HG03342 (cell line): ENCODE data around the gene CMTR2.
"Not testable (repeated sequence)": the region's sequence is repeated elsewhere in the genome, so short reads cannot be mapped to it uniquely, and the experiment has no call there.

Source experiments
- ATAC-seq: cut with Tn5 transposase; IDR thresholded peaks from one replicate; pipeline ENCODE4 v1.9.1; 2021; ENCODE audit warnings: mild to moderate bottlenecking, moderate library complexity; ENCODE audit not compliant: unreplicated experiment

CMTR2 gene, protein sequence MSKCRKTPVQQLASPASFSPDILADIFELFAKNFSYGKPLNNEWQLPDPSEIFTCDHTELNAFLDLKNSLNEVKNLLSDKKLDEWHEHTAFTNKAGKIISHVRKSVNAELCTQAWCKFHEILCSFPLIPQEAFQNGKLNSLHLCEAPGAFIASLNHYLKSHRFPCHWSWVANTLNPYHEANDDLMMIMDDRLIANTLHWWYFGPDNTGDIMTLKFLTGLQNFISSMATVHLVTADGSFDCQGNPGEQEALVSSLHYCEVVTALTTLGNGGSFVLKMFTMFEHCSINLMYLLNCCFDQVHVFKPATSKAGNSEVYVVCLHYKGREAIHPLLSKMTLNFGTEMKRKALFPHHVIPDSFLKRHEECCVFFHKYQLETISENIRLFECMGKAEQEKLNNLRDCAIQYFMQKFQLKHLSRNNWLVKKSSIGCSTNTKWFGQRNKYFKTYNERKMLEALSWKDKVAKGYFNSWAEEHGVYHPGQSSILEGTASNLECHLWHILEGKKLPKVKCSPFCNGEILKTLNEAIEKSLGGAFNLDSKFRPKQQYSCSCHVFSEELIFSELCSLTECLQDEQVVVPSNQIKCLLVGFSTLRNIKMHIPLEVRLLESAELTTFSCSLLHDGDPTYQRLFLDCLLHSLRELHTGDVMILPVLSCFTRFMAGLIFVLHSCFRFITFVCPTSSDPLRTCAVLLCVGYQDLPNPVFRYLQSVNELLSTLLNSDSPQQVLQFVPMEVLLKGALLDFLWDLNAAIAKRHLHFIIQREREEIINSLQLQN

DNA sequence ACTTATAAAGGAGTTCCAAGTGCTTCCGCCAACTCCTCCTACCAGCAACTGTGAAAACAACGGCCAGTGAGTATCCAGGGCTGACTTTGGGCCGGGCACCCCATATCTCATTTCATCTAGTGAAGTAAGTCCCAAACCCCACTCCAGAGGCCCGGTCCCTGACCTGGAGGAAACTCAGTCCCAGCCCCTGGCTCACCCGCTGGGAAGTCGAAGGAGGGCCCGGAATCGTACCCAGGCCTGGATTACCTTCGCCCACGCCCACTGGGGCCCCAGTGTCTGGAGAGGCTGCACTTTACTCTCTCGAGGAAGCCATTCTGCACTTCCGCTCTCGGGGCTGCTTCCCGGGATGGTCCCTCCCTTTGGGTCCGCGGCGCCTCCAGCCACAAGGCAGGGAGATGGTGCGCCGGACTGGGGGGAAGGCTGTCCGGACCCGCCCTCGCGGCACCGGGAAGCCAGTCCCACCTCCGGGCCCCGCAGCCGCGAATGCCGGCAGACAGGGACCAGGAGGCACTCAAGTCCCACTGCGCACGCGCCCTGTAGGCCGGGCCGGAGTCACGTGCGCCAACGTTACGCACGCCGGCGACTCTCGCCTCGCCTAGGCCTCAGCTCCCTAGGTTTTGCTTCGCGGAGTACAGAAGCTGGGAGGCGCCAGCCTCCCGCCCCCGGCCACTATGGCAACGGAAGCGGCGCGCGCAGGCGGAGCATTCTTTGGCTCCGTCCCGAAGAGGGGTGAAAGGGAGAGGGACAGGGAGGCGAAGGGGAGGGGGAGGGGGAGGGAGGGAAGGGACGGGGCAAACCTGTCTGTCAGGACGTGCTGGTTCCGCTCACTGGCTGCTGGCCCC, at the start of gene CMTR2:
TSS of gene CMTR2 (minus strand) at position 513 of the 842 bp plus-strand sequence. CDS start 3,482 bp downstream, outside the sequence.
- ATAC-seq = peak; percentile 95

DNA sequence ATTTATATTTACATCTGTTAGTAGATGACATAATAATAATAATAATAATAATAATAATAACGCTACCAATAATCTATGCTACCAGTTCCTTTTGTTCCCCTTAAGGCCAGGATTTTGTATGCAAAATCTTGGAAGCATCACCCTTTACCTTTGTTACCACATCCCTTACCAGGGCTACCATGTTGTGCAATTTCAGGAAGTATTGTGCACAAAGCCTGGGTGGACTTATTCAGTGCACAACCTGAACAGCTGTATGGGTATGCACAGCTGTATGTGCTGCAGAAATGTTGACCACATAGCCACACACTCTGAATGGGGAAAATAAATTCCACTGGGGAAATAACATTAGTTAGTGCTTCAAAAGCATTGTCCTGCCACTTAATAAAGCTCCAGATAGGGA, 49.4 kb upstream of the CMTR2 start:
- ATAC-seq = no peak

DNA sequence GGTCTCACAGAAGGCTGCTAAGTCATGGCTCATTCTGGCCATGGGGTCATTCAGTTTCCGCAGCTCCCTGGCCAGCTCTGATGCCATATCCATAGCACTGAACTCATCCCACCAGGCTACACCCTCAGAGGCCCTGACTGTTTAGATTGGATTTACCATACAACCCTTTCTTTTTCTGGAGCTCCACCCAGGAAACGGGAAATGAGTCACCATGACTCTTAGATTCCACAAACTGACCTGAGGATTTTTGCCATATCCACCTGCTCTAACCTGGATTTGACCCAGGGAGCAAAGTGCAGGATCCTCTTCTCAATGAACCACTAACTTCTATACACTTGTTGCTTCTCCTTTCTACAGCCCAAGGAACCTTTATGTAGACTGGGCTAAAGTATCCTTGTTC, 49.0 kb upstream of the CMTR2 start:
- no peak for ATAC-seq

DNA sequence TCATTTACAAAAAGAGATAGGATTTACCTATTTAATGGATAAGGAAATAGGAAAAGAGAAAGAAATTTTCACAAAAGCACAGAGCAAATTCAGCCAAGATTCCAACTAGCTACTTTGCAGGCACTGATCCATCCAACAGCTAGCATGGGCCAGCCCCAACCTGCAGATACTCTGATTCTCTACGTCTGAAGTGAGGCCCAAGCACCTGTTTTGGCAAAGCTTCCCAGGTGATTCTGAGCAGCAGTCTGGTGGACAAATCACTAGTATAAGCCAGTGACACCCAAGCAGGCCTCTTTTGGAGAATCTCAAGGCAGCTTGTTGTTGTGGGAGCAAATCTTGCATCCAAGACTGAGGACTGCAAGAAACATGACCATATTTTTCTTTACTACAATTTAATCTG, 48.4 kb upstream of the CMTR2 start:
- no peak for ATAC-seq

DNA sequence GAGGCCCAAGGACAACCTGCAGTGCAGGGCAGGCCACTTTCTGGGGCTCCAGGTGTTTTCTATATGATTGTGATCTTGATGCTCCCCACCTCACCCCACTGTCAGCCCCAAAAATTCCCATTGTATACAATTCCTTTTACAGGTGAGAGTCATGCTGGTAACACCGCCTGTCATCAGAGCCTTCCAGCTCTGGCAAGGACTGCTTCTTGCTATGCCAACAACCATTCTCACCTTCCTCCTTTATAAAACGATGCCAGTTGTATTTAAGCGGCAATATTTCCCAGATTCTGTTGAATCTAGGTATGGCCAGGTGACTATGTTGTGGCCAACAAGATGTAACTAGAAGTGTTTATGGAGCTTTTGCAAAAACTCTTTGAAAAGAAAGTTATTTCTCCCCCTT, 38.9 kb upstream of the CMTR2 start:
- ATAC-seq = no peak

DNA sequence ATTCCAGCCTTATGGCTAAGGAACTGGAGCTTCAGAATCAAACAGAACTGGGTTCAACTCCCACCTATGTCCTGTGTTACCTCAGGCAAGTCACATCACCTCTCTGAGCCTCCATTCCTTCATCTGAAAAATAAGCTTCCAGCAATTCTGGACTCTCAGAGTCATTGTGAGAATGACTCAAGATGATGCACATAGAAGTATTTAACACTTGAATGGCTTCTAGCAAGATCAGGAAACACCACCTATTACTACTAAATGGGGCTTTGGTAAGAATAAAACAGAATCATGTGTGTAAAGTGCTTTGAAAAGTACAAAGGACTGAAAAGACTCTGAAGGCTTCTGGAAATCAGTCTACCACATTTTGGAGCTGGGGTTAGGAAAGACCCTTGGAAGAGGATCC, 38.5 kb upstream of the CMTR2 start:
- no peak for ATAC-seq

DNA sequence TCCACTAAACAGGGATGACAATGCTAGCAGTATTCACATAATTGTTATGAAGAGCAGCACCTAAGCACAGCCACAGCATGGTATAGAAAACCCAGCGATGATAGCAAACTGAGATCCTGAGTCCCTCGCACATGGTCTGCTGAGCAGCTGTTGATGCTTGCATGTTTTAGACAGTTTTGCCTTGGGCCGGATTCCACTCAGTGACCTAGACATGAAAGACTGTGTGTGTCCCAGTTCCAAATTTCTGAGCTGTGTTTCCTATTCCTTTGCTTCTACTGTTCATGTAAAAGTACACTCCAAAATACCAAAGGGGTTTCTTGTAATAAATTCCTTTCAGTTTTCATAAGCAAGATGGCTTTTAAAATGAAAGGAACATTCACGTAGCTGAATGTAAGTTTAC, 30.8 kb upstream of the CMTR2 start:
- no peak for ATAC-seq

DNA sequence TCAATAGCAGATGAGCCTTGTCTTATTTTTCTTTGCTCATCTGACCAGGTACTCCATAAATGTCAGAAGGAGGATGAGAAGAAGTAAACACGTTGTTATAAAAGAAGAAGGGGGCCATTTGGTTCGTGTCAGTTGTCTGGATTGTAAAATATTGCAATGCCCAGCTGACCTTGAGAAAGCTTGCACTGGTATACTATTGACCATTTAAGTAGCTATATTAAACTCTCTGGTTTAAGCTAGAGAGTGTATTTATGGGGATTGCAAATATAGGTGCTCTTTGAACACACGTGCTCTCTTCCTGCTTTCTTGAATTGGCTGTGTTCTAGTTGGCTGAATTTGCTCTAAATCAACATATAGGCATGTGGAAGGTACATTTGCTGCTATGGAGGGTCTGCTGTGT, 26.1 kb upstream of the CMTR2 start:
- no peak for ATAC-seq

DNA sequence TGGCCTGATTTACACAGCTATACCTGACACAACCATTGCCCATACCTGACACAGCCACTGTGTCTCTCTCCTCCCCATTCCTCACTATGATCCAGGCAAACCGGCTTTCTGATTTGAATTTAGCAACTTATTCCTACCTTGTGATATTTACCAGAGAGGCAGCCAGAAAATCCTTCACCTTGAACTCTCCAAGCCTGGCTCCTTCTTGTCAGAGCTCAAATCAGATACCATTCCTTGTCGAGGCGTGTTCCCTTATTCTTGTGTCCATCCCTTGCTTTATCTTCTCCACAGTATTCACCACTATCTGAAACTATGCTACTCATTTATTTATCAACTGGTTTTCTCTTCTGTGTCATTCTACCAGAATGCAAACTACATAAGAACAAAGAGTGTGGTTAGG, 24.4 kb upstream of the CMTR2 start:
- not testable (repeated sequence) for ATAC-seq

DNA sequence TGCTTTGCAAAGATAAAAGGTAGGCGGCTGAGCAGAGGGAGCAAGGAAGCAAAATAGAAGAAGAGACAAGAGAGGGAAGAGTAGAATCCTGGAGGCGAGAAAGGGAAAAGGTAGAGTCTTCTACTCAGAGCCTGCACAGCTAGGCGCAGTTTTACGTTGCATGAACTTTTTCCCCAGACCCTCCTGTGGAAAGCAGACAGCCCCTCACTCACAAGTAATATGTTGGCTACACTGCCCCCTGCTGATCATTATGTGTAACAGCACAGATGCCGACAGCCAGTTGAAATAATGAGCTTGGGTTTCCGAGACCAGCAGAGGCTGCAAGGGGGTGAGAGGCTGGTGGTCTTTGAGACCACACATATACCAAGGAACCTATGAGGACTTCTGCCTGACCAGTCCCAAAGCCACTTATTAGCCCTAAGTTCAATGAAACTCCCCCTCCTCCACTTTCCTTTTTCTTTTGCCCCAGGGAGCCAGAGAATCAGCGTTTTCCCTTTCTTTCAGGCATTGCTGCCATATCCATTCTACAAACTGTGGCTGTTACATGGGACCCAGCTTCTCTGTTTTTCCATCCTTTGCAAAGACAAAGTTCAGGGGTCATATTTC, 22.5 kb upstream of the CMTR2 start:
- no peak for ATAC-seq

DNA sequence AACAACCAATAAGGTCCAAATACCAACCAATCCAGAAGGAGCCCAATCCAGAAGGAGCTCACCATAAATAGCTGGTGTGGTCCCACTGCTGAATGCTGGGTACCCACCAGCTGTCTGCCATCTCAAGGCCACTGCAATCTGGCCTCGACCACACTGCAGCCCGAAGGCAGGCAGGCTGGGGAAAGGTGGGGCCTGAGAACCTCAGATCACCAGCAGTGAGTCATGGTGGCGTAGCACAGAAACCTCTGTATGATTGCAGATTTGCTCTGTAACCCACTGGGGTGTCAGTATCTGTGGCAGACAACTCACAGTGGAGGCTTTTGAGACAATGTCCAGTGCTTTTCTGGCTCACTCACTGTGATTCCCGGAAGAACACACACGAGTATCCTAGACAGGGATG, 14.7 kb upstream of the CMTR2 start:
- no peak for ATAC-seq

DNA sequence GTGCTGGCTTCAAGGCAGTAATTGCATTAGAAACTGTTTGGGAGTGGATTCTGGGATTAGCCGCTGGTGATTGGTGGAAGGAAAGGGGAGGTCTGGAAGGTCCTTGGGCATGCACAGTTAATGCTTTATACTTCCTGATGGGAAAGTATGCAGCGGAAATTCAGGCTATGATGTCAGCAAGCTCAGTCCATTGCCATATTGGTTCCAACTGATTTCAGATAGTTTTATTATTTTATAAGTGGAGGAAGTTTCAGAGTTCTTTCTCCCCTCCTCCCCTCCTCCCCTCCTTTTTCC, 8.1 kb upstream of the CMTR2 start:
- ATAC-seq = no peak

DNA sequence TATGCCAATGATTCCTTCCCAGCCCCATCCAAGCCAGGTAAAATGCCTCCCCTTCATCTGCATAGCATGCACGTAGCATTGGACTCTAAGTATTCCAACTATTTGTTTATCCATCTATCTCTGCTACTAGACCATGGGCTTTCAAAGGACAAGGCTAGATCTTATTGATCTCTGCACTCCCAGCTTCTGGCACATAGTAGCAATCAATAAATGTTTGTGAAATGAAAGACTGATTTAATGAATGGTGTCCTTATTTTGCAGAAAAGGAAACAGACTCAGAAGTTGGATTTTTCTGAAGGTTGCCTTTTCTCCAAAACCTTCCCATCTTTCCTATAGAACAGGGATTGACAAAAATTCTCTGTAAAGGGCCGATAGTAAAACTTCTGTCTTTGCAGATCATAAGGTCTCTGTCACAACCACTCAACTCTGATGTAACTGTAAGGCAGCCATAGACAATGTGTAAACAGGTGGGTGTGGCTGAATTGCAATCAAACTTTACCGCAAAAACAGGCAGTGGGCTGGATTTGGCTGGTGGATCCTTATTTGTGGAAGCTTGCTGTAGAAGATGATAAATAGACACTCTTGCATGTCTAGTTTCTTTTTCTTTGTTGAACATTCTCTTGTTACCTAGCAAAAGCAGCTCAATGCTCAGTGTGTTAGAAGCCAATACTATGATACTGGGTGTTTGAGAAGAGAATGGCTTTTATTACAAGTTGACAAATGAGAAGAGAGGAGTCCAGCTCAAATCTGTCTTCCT, 7.6 kb upstream of the CMTR2 start:
- ATAC-seq = no peak

DNA sequence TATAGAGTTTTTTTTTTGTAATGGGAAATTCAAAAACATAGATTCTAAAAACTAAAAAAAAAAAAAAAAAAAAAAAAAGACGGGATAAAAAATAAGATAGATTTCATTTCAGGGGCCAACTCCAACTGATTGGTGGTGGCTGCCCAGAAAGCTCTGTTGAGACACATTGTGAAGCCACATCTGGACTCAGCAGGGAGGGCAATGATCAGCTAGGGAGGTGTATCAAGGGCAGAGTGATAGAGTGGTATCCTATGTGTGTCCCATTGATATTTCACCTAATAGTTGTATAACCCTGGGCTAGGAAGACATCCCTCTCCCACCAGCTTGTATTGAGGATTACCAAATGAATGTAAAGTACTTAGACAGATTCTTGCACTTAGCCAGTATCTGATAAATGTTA, 6.7 kb upstream of the CMTR2 start:
- ATAC-seq = no peak

DNA sequence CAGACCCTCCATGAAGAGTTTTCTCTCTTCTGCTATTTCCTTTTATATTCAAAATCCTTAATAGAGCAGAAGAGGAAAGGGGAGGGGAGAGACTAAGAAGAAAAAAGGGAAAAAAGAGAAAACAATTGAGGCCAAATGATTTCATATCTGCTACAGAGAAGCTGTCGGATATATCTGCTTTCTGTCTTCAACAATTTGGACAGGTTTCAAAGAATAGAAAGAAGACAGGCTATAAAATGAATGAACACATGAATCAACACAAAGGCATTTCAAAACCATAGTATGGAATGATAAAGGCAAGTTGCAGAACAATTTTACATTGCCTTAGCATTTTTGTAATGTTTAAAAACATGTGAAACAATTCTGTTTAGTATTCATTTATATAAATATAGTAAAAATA, 4.7 kb upstream of the CMTR2 start:
- ATAC-seq = no peak

DNA sequence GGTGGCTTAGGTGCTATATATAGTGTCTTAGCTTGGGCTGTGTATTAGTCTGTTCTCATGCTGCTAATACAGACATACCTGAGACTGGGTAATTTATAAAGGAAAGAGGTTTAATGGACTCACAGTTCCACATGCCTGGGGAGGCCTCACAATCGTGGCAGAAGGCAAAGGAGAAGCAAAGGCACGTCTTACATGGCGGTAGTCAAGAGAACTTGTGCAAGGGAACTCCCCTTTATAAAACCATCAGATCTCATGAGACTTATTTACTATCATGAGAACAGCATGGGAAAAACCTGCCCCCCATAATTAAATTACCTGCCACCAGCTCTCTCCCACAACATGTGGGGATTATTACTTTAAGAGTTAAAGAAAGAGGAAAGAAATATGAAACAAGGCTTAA, 2.9 kb upstream of the CMTR2 start:
- not testable (repeated sequence) for ATAC-seq

DNA sequence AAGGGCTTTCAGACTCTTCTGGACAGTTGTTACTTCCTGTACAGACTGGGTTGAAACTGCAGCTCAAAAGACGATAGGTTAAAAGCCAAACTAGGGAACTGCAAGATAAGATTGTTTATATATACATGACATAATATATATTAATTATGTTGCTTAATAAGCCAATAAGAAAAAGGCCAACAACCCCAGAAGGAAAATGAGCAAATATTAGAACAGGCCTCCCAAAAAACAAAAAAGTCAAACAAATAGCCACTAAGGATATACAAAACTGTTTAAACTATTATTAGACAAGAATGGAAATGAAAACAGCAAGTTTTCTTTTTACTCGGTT, 495 bp upstream of the CMTR2 start:
- no peak for ATAC-seq

DNA sequence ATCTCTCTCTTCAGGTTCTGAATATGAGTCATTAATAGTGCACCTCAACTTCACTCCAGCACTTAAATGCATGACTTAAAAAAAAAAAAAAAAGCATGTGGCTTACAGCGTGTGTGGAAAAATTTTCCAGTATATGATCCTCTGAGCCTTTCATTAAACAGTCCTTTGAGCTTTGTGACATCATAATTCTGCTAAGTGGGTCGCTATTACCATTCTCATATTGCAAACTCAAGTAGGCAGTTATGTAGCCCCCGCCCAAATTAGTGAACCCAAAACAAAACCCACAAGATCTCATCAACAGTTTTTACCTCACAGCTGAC, 672 bp downstream of the CMTR2 start:
- no peak for ATAC-seq

DNA sequence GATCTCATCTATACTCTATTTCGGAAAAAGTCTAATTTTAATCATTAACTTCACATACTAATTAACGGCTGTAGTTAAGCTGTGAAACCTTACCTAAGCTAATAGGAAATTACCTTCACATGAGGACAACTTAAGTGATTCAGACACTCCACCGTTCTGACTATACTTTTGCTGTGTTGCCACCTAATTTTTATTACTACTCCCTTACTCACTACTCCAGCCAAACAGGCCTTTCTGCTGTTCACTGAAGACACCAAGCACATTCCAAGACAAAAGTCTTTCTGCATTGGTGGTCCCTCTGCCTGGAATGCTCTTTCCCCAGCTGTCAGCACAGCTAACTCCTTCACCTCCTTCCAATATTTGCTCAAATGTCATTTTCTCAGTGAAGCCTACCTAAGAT, 1.3 kb downstream of the CMTR2 start:
- no peak for ATAC-seq

DNA sequence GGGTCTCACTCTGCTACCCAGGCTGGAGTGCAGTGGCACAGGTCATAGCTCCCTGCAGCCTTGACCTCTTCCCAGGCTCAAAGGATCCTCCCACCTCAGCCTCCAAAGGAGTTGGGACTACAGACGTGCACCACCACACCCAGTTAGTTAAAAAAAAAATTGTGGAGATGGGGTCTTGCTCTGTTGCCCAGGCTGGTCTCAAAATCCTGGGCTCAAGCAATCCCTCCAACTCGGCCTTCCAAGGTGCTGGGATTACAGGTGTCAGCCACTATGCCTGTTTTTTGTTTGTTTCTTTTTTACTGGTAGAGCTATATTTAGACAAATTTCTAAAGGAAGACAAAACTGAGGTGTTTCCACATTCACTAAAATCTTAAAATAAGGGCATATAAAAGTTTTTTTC, 1.7 kb downstream of the CMTR2 start:
- no peak for ATAC-seq

DNA sequence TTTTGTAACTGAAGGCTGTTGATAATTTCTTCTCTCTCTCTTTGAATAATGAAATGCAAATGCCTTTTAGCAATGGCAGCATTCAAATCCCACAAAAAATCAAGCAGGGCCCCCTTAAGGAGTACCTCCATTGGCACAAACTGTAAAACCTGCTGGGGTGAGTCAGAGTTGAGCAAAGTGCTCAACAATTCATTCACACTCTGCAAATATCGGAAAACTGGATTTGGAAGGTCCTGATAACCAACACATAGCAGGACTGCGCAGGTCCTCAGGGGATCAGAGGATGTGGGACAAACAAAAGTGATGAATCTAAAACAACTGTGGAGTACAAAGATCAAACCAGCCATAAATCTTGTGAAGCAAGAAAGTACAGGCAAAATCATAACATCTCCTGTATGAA, 5.6 kb downstream of the CMTR2 start:
- ATAC-seq = no peak
